CD1c-positive myeloid dendritic cell (primary cell): ENCODE measurements around the gene TFG.

ENCODE experiments used
- DNase-seq: peaks from one replicate; pipeline ENCODE4 v3.0.0-alpha.2; 2016; ENCODE audit errors: extremely low spot score

Gene TFG

DNA sequence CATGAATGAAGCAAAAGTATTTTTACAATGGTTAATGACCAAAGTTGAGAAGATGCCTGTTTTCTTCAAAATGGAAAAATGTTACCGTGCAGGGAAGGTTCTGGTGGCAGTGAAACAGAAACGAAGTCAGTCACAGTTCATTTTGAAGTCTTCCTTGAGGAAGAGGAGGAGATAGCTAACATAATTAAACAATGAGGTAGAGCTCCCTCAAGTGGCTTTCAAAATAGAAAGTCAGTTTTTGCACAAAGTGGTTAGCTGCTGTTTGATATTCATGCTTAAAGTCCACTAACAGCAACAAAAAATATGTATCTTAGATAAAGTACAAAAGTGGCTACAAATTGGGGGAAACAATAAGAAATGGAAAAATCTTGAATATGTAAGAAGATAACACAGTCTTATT is 87.3 kb downstream of the TFG start:
- DNase-seq, result no peak

DNA sequence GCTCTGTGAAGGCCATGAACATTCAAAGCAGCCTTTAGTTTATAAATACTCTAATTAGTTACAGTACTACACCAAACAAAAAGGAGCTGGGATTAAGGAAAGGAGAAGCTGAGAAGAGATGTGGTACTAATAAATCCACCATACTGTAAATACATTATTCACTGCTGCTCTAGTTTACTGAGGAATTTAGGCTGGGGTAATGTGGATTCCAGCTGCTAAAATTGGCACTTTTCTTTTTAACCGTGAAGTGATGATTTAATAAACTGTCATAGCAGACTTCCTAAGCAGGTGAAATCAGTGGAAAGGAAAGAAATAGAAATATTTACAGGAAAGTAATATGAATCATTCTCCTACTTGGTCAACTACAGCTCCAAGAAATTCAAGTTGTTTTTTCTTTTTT is 88.7 kb downstream of the TFG start:
- no peak for DNase-seq
